Purkinje cell (primary cell): Measurements from ENCODE around the gene ATP2B3. TPM values are rescaled to one million over a fixed set of nuclear protein-coding genes. Genes with fewer than 3 reads are reported as not detected.

Source experiments
- polyA plus RNA-seq: library from polyadenylated mRNA; unstranded; fragments of >200 nt; fragmentation: Nextera tagmentation; gene quantifications from 2 replicates; pipeline ENCODE4 v1.2.1, GENCODE V29; 2014

Gene ATP2B3
- 12.9 and 14.6 TPM in 2 replicates for polyA plus RNA-seq

GRCh38 chrX:153517423-153517822 is at the start of gene ATP2B3:
Gene ATP2B3, plus strand, starts transcription at chrX:153517642. Its CDS starts 18,606 bp downstream, at chrX:153536248.

GRCh38 chrX:153470411-153471363 is 46.8 kb upstream of the ATP2B3 start, which contains the start of gene HAUS7:
Gene HAUS7, minus strand, starts transcription at chrX:153470576. Its CDS starts 19 bp downstream, at chrX:153470557.

GRCh38 chrX:153494541-153495361 is 22.7 kb upstream of the ATP2B3 start, which contains the start of gene BGN:
Gene BGN, plus strand, starts transcription at chrX:153494980. Its CDS starts 9,652 bp downstream, at chrX:153504632.

GRCh38 chrX:153598541-153599191 is 81.2 kb downstream of the ATP2B3 start, which contains the start of gene CCNQ:
Gene CCNQ, minus strand, starts transcription at chrX:153599139. Its CDS starts 66 bp downstream, at chrX:153599073.

Other genes with a start within 250 kb of the ATP2B3 start
- not detected in 2 replicates for gene PNMA6F, start 195.9 kb upstream of the ATP2B3 start, polyA plus RNA-seq
- 2.5 and 5.3 TPM in 2 replicates for gene ZNF275, start 183.5 kb upstream of the ATP2B3 start, polyA plus RNA-seq
- gene PNMA6E, start 116.3 kb upstream of the ATP2B3 start, polyA plus RNA-seq, result not detected in 2 replicates
- gene ZFP92, start 106.2 kb upstream of the ATP2B3 start, polyA plus RNA-seq, result 0.17 and 0.60 TPM in 2 replicates
- not detected in 2 replicates for gene TREX2, start 71.6 kb upstream of the ATP2B3 start, polyA plus RNA-seq
- gene HAUS7, start 47.1 kb upstream of the ATP2B3 start, polyA plus RNA-seq, result 11.2 and 11.4 TPM in 2 replicates
- gene BGN, start 22.7 kb upstream of the ATP2B3 start, polyA plus RNA-seq, result 0.10 TPM in 1 of 2 replicates, not detected in the other
- gene CCNQ, start 81.5 kb downstream of the ATP2B3 start, polyA plus RNA-seq, result 2.8 and 7.1 TPM in 2 replicates
- gene DUSP9, start 129.6 kb downstream of the ATP2B3 start, polyA plus RNA-seq, result not detected in 2 replicates
- gene PNCK, start 156.2 kb downstream of the ATP2B3 start, polyA plus RNA-seq, result 1.4 TPM in 1 of 2 replicates, not detected in the other
- 0.39 and 0.70 TPM in 2 replicates for gene SLC6A8, start 170.3 kb downstream of the ATP2B3 start, polyA plus RNA-seq
- 151 and 213 TPM in 2 replicates for gene BCAP31, start 206.7 kb downstream of the ATP2B3 start, polyA plus RNA-seq
- 0.07 and 2.8 TPM in 2 replicates for gene ABCD1, start 207.2 kb downstream of the ATP2B3 start, polyA plus RNA-seq
- not detected in 2 replicates for gene PLXNB3, start 246.6 kb downstream of the ATP2B3 start, polyA plus RNA-seq